GM19452 (cell line): Measurements from ENCODE around the gene TIMP4.

Experiments used
- ATAC-seq: cut with Tn5 transposase; IDR thresholded peaks from one replicate; pipeline ENCODE4 v1.9.1; 2021; ENCODE audit not compliant: unreplicated experiment

TIMP4 gene

GRCh38 chr3:12107071-12107713, 51.5 kb downstream of the TIMP4 start:
- no peak for ATAC-seq
